Activated CD4-positive, CD25-positive, alpha-beta regulatory T cell treated with anti-CD3 and anti-CD28 coated beads, Interleukin-2, amount 50 U/mL, for 16 hours (primary cell): ENCODE data around the gene NUBP1.
"Not testable (repeated sequence)": the region's sequence is repeated elsewhere in the genome, so short reads cannot be mapped to it uniquely, and the experiment has no call there.

Experiments used
- DNase-seq: peaks from one replicate; pipeline ENCODE4 v3.0.0-alpha.2; 2020; ENCODE audit warnings: low read depth, low spot score

The NUBP1 gene

GRCh38 chr16:10751291-10751697 lies 7.7 kb downstream of the NUBP1 start:
- DNase-seq, result no peak

- DNase-seq, result no peak
Observed at GRCh38 chr16:10752843-10753523, 9.3 kb downstream of the NUBP1 start.

DNA sequence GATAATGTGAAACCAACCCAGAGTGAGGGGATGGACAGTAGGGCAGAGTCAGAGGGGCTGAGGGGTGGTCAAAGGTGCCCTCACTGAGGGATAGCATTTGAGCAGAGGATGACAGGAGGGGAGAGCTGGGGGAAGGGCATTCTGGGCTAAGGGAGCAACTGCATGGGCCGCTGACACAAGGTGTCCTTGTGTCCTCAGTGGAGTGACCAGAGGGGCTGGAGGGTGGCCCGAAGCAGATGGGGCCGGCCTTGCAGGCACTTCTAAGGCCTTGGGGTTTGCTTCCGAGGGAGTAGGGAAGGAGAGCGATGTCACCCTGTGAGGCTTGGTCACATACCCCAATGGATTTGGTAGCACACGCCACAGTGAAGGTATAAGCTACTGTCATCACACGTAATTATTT lies 10.0 kb downstream of the NUBP1 start:
- no peak for DNase-seq

DNA sequence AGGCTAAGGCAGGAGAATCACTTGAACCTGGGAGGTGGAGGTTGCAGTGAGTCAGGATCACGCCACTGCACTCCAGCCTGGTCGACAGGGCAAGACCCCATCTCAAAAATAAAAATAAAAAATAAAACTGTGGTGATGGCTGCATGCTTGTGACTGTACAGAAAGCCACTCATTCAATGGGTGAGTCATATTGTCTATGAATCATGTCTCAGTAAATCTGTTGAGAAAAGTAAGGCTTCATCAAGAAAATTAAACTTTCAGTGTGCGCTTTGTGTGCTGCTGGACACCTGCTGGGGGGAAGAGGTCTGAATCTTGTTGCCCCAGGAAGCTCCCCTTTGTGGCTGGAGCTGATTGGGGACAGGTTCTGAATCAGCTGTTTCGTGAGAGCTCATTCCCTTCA lies 11.3 kb downstream of the NUBP1 start:
- DNase-seq, result no peak

DNA sequence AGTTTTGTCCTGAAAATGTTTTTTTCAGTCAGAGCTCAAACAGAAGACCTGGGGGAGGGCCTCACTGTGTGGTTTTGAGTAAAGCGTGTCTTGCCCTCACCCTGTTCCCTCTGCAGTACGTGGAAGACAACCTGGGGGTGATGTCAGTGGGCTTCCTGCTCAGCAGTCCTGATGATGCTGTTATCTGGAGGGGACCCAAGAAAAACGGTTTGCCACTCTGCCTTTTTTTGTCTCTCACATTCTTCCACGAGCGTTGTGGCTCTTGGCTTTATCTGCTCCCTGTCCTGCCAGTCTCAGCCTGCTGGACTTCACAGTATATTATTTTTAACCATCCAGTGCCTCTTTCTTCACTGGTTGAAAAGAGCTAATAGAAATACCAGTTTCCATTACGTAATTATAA lies 12.9 kb downstream of the NUBP1 start:
- no peak for DNase-seq

GRCh38 chr16:10760858-10761257 lies 17.2 kb downstream of the NUBP1 start:
- DNase-seq, result no peak

DNA sequence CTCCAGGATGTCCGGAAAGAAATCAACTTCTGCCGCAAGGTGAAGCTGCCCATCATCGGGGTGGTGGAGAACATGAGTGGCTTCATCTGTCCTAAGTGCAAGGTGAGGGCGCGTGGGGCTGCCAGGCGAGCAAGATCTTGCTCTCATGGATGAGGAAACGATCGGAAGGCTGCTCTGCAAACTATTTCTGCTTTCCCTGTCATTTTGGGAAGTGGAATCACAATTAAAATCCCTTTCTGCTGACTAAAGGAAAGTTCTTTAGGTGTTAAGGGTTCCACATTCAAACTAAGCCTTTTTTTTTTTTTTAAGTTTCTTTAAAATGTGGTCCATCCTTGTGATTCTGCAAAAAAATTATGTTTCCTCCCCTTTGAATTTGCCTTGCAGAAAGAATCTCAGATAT lies 17.7 kb downstream of the NUBP1 start:
- no peak for DNase-seq

- no peak for DNase-seq
Observed at GRCh38 chr16:10762336-10763016, 18.8 kb downstream of the NUBP1 start.

DNA sequence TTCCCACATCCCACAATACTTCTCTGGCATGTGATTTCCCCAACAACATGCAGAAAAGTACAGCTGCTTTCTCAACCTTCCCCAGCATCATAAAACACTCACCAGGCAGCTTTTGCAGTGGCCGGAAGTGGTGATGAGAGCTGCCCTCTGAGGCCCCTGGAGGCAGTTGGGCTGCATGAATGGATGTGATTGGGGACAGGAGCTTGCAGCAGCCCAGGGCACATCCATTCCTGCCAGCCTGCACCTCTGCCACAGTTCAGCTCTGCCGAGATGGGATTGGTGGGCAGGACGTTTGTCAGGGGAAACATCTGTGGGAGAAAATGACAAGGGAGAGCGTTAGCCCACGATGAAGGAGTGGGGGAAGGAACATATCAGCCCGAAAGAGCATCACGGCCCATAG lies 19.8 kb downstream of the NUBP1 start:
- no peak for DNase-seq

DNA sequence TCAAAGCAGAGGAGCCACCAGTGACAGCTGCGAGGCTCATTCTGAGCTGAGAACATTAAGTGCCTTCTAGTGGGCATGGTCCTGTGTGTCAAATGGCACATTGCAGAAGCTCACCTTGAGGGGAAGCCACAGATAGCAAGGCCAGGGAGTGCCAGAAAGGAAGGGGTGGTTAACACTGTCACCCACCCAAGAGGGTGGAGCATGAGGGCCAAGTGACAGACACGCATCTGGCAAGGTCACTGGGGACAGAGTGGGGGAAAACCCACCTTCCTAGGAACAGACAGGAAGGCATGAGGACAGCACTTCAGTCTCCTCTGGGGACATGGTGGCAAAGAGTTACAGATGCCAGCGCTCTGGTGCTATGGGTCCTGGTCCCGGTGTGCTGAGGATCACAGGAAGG lies 22.1 kb downstream of the NUBP1 start:
- DNase-seq, result no peak

DNA sequence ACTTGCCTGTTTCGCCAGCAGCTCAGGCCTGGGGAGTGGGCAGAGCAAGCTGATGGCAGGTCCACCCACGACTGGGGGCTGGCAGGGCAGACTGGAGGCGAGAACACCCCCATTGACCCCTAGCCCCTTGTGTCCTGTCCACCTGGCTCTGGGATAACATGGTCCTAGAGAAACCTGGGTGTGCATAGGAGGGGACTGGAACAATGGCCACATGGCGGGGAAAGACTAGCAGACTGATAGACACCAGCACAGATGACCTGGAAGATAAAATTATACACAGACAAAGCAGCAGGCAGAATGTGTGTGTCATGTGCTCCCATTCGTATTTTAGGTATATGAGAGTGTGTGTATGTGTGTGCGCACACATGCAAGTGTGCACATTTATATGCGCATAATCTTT lies 23.5 kb downstream of the NUBP1 start:
- DNase-seq, result no peak

GRCh38 chr16:10769381-10769780 lies 25.7 kb downstream of the NUBP1 start:
- no peak for DNase-seq

DNA sequence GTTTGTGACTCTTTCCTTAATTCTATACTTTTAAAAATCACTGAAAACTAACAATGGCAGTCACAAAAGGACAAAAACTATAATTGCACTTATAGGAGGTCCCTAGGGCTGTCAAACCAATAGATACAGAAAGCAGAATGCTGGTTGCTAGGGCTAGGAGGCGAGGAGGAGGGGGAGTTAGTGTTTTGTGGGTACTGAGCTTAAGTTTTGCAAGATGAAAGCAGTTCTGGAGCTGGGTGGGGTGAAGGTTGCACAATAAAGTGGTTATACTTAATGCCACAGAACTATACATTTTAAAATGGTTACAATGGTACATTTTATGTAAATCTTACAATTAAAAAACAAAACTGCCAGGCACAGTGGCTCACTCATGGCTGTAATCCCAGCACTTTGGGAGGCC lies 27.3 kb downstream of the NUBP1 start:
- DNase-seq, result no peak

GRCh38 chr16:10776280-10776679 lies 32.6 kb downstream of the NUBP1 start:
- no peak for DNase-seq

DNA sequence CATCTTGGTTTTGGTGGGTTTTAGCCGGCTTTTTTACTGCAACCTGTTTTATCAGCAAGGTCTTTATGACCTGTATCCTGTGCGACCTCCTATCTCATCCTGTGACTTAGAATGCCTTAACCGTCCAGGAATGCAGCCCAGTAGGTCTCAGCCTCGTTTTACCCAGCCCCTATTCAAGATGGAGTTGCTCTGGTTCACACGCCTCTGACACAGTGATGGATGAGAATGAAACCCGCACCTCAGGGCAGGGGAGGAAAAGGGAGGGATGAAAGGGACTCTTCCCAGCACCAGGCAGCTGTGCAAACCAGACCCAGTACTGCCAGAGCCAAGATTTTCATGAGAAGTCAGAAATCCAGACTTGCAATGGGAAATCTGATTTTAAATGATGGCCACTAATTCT lies 33.3 kb downstream of the NUBP1 start:
- not testable (repeated sequence) for DNase-seq

- no peak for DNase-seq
Observed at GRCh38 chr16:10777356-10777755, 33.7 kb downstream of the NUBP1 start.

DNA sequence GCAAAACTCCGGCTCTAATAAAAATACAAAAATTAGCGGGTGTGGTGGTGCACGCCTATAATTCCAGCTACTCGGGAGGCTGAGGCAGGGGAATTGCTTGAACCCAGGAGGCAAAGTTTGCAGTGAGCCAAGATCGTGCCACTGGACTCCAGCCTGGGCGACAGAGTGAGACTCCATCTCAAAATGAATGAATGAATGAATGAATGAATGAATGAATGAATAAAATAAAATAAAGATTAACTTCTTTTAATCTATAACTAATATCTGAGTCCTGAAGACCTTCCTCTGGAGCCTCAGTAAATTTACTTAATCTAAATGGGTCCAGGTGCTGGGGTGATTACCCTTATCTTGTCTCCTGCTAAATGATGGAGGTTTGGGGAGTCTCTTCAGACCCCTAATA lies 36.3 kb downstream of the NUBP1 start:
- DNase-seq, result not testable (repeated sequence)

DNA sequence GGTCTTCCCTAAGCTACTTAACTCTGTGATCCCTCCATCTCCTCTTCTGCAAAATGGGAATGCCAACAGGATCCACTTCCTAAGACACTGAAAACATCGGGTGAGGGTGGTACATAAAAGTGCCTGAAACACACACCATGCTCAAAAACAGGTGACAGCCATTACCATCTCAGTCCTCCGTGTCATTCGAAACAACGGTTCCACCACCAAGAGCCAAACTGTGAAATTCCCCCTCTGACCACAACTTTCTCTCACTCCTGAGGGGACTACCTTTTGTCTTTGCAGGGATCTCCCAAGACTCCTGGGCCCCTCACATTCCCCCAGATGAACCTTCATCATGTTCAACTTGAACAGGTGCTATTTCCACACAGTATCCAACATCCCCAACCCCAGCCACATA lies 37.0 kb downstream of the NUBP1 start:
- no peak for DNase-seq

DNA sequence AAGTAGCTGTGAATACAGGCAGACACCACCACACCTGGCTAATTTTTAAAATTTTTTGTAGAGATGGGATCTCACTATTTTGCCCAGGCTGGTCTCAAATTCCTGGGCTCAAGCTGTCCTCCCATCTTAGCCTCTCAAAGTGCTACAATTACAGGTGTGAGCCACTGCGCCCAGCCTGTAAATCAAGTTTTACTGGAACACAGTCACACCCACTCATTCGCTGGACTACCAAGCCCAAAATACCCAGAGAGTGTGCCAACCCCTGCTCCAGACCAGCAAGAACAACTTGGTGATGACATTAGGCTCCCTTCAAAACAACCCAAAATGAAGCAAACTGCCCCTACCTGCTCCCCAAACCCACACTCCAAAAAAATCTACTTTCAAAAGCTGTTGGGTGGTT lies 39.0 kb downstream of the NUBP1 start:
- no peak for DNase-seq

DNA sequence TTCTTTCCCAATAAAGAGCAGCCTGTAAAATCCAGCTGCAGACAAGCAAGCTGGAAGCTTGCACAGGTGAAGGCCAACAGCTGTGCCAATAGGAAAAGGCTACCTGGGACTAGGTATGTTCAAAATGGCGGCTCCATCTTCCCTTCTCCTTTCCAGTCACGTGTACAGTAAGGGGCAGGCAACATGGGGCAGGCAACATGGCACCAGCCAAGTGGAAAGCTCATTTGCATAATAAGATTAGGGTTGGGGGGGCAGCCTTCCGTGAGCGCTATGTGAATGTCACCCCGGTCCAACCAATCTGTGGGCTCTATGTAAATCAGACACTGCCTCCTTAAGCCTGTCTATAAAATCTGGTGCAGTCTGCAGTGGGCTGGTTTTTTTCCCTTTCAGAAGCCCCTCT lies 43.7 kb downstream of the NUBP1 start:
- DNase-seq, result no peak

GRCh38 chr16:10788630-10789029 lies 45.0 kb downstream of the NUBP1 start:
- DNase-seq, result not testable (repeated sequence)

GRCh38 chr16:10791048-10791447 lies 47.4 kb downstream of the NUBP1 start:
- no peak for DNase-seq

DNA sequence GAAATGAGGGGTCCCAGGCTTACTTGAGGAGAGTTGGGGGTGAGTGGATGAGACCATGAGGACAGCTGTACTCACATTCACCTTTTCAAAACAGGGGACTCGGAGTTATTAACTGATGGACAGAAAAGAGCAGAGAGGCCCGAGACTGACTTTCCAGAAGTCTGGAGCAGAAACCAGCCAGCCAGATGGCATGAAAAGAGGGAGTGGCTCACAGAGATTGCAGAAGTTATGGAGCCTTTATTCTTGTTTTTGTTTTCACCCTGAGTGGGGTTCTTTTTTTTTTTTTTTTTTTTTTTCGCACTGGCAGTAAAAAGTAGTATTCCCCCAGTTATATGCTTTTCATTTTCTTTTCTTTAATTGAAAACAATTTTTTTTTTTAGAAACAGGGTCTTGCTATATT lies 56.1 kb downstream of the NUBP1 start:
- DNase-seq, result no peak

GRCh38 chr16:10805334-10805733 lies 61.7 kb downstream of the NUBP1 start:
- DNase-seq, result no peak
